ENCODE data around the gene MINDY1. TPM values are rescaled to one million over a fixed set of nuclear protein-coding genes. Genes with fewer than 3 reads are reported as not detected.

Gene MINDY1
- total and polyA plus RNA-seq, 10 of the 15 experiments (the other 5 are each of a cell fraction or from before 2014, with no cell fraction given) = 0.48 to 8.8 (median 5.0) TPM

DNA sequence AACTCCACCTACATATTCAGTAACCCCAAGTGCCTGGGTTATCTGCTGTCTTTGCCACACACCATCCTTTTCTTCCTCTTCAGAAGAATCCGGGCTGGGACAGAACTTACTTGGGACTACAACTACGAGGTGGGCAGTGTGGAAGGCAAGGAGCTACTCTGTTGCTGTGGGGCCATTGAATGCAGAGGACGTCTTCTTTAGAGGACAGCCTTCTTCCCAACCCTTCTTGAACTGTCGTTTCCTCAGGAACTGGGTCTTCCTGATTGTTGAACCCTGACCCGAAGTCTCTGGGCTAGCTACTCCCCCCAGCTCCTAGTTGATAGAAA lies 42.6 kb downstream of the MINDY1 start:
- ChIA-PET SMC1A (ENCODE audit: uncharacterized antibody, unreplicated experiment) (no interaction called here), POLR2A (no interaction called here)

More for the DNA sequence above, 42.6 kb downstream of the MINDY1 start:
- H2AFZ ChIP-seq (ENCODE audit: control insufficient read depth, low read depth, low read length) = no peak overlapping the region
- no peaks in the 10 kb centered on the region for H3K79me2 ChIP-seq (ENCODE audit: control insufficient read depth, insufficient read depth, low read length)
- in situ Hi-C loops (cut with MboI) (no loop called here), intact Hi-C loops (cut with micrococcal nuclease; ENCODE audit: unreplicated experiment) (no loop called here)
- no peak for FAIRE-seq
- H3K27me3 ChIP-seq (replicated peaks in 1 of 2; ENCODE audit: control insufficient read depth in 2 of 2, insufficient read depth in 2 of 2, low read length in 1 of 2) = no peaks in the 10 kb centered on the region
- no peak overlapping the region for H3K9ac ChIP-seq (ENCODE audit: control insufficient read depth, insufficient read depth, low read length)
- ChIA-PET RAD21 (ENCODE audit: unreplicated experiment) (no interaction called here), CTCF (interaction anchor here (1.5 kb wide), 2 partner anchors 16 to 31 kb away, joined by 3 read pairs; no protein-coding TSS in a partner anchor)
- TF ChIP-seq SUZ12 (IDR thresholded peaks at IDR 0.05; ENCODE audit: unreplicated experiment) (no peak), SIN3A (IDR thresholded peaks at IDR 0.05; ENCODE audit: low read depth, low read length) (no peak), SMARCA5 (IDR thresholded peaks at IDR 0.05) (no peak), ASH2L (IDR thresholded peaks at IDR 0.05; ENCODE audit: borderline replicate concordance, low read depth) (no peak), TCF12 (IDR thresholded peaks at IDR 0.05; ENCODE audit: low read depth, low read length) (no peak), POLR2A (IDR thresholded peaks at IDR 0.05; ENCODE audit: low read depth, low read length) (no peak), BMI1 (IDR thresholded peaks at IDR 0.05; ENCODE audit: borderline replicate concordance) (no peak), JUND (IDR thresholded peaks at IDR 0.05; ENCODE audit: low read depth, low read length) (no peak), STAT3 (IDR thresholded peaks at IDR 0.05; ENCODE audit: low read depth, low read length) (no peak), PAX5 (IDR thresholded peaks at IDR 0.05; ENCODE audit: borderline replicate concordance, low read depth, low read length) (no peak), STAT1 (conservative IDR thresholded peaks at IDR 0.05) (no peak), NR2F1 (conservative IDR thresholded peaks at IDR 0.05) (no peak)
- TF ChIP-seq, protein P1, sequence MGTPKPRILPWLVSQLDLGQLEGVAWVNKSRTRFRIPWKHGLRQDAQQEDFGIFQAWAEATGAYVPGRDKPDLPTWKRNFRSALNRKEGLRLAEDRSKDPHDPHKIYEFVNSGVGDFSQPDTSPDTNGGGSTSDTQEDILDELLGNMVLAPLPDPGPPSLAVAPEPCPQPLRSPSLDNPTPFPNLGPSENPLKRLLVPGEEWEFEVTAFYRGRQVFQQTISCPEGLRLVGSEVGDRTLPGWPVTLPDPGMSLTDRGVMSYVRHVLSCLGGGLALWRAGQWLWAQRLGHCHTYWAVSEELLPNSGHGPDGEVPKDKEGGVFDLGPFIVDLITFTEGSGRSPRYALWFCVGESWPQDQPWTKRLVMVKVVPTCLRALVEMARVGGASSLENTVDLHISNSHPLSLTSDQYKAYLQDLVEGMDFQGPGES (IDR thresholded peaks at IDR 0.05) = no peak
- TF ChIP-seq, protein P2, sequence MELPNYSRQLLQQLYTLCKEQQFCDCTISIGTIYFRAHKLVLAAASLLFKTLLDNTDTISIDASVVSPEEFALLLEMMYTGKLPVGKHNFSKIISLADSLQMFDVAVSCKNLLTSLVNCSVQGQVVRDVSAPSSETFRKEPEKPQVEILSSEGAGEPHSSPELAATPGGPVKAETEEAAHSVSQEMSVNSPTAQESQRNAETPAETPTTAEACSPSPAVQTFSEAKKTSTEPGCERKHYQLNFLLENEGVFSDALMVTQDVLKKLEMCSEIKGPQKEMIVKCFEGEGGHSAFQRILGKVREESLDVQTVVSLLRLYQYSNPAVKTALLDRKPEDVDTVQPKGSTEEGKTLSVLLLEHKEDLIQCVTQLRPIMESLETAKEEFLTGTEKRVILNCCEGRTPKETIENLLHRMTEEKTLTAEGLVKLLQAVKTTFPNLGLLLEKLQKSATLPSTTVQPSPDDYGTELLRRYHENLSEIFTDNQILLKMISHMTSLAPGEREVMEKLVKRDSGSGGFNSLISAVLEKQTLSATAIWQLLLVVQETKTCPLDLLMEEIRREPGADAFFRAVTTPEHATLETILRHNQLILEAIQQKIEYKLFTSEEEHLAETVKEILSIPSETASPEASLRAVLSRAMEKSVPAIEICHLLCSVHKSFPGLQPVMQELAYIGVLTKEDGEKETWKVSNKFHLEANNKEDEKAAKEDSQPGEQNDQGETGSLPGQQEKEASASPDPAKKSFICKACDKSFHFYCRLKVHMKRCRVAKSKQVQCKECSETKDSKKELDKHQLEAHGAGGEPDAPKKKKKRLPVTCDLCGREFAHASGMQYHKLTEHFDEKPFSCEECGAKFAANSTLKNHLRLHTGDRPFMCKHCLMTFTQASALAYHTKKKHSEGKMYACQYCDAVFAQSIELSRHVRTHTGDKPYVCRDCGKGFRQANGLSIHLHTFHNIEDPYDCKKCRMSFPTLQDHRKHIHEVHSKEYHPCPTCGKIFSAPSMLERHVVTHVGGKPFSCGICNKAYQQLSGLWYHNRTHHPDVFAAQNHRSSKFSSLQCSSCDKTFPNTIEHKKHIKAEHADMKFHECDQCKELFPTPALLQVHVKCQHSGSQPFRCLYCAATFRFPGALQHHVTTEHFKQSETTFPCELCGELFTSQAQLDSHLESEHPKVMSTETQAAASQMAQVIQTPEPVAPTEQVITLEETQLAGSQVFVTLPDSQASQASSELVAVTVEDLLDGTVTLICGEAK (IDR thresholded peaks at IDR 0.05; ENCODE audit: borderline replicate concordance) = no peak
- TF ChIP-seq, protein P3, sequence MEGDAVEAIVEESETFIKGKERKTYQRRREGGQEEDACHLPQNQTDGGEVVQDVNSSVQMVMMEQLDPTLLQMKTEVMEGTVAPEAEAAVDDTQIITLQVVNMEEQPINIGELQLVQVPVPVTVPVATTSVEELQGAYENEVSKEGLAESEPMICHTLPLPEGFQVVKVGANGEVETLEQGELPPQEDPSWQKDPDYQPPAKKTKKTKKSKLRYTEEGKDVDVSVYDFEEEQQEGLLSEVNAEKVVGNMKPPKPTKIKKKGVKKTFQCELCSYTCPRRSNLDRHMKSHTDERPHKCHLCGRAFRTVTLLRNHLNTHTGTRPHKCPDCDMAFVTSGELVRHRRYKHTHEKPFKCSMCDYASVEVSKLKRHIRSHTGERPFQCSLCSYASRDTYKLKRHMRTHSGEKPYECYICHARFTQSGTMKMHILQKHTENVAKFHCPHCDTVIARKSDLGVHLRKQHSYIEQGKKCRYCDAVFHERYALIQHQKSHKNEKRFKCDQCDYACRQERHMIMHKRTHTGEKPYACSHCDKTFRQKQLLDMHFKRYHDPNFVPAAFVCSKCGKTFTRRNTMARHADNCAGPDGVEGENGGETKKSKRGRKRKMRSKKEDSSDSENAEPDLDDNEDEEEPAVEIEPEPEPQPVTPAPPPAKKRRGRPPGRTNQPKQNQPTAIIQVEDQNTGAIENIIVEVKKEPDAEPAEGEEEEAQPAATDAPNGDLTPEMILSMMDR (IDR thresholded peaks at IDR 0.05 in 2 of 3, conservative IDR thresholded peaks at IDR 0.05 in 1 of 3; ENCODE audit: control insufficient read depth in 2 of 3, extremely low read depth in 1 of 3, insufficient read depth in 1 of 3, low read depth in 3 of 3, low read length in 3 of 3) = no peak
- peaks cover 28 to 38% of the 10 kb centered on the region in 2 experiments for H3K36me3 ChIP-seq (ENCODE audit: control insufficient read depth in 2 of 2, insufficient read depth in 2 of 2, low read length in 1 of 2)
- H3K4me3 ChIP-seq = no peak overlapping the region
- H3K4me2 ChIP-seq (ENCODE audit: control insufficient read depth, insufficient read depth) = no peak overlapping the region
- H3K9me3 ChIP-seq (replicated peaks; ENCODE audit: control insufficient read depth, insufficient read depth, low read length) = no peaks in the 10 kb centered on the region
- no peaks in the 10 kb centered on the region for H3K4me1 ChIP-seq (ENCODE audit: control insufficient read depth, insufficient read depth, low read length)
- no peak overlapping the region for H3K27ac ChIP-seq (ENCODE audit: control insufficient read depth, insufficient read depth)
- H4K20me1 ChIP-seq (ENCODE audit: control insufficient read depth, insufficient read depth) = no peaks in the 10 kb centered on the region
- BruUV-seq (replicated peaks) = no TSS peak
- ATAC-seq = no peak
- no peak for DNase-seq (ENCODE audit: low read depth, low spot score)
- 91% methylated on average over 5 of the region's 5 CpGs for WGBS (ENCODE audit: insufficient coverage, insufficient replicate concordance, low lambda C conversion rate, missing lambda C conversion rate)
